OCI-LY1 (cell line): Measurements from ENCODE around the gene STT3B.

Source experiments
- EZH2 ChIP-seq: fragments of 200-600 bp; sonication (generic), shearing (Covaris generic); IDR thresholded peaks from 2 replicates; pipeline ENCODE4 v1.8.0; 2017; ENCODE audit warnings: borderline replicate concordance, mixed run types, mild to moderate bottlenecking, antibody characterized with exemption, low read length, moderate library complexity, mixed read lengths
- TF ChIP-seq, protein P1 (sequence below): fragments of 200-600 bp; sonication (generic), shearing (Covaris generic); IDR thresholded peaks from 2 replicates; pipeline ENCODE4 v1.5.1; 2017; ENCODE audit warnings: mild to moderate bottlenecking, antibody characterized with exemption, low read length, moderate library complexity, mixed read lengths

DNA sequence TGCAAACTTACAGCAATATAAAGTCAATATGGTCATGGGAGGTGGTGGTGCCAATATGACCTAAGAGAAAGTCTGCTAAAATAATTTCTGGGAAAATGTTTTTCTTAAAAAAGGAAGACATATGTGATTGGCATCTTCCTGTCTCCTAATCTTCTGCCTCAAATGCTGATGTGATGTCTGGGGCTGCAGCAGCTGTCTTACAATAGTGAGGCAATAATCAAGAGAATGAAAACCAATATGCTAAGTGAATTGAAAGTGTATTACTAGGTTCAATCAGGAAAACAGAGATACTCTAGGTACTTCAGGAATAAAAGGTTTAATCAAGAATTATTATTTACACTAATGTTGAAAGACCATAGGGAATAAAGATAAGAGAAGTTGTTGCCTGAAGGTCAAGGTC lies 7.2 kb upstream of the STT3B start:
- TF ChIP-seq EZH2: no peak
- TF ChIP-seq, protein P1, sequence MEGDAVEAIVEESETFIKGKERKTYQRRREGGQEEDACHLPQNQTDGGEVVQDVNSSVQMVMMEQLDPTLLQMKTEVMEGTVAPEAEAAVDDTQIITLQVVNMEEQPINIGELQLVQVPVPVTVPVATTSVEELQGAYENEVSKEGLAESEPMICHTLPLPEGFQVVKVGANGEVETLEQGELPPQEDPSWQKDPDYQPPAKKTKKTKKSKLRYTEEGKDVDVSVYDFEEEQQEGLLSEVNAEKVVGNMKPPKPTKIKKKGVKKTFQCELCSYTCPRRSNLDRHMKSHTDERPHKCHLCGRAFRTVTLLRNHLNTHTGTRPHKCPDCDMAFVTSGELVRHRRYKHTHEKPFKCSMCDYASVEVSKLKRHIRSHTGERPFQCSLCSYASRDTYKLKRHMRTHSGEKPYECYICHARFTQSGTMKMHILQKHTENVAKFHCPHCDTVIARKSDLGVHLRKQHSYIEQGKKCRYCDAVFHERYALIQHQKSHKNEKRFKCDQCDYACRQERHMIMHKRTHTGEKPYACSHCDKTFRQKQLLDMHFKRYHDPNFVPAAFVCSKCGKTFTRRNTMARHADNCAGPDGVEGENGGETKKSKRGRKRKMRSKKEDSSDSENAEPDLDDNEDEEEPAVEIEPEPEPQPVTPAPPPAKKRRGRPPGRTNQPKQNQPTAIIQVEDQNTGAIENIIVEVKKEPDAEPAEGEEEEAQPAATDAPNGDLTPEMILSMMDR: no peak
